HepG2 (cell line): ENCODE data around the gene CAPN9. TPM values are rescaled to one million over a fixed set of nuclear protein-coding genes. Genes with fewer than 3 reads are reported as not detected.

Experiments used
- HBP1 ChIP-seq: IDR thresholded peaks from 2 replicates; pipeline ENCODE4 v1.6.1; 2016; ENCODE audit warnings: low read depth, control low read depth
- HOXA3 ChIP-seq: sonication (generic); formaldehyde crosslinking; IDR thresholded peaks from 2 replicates; pipeline ENCODE4 v1.5.0; 2020; ENCODE audit warnings: missing genetic modification reagents
- MED1 ChIP-seq: sonication (generic); formaldehyde crosslinking; IDR thresholded peaks from 2 replicates; pipeline ENCODE4 v1.4.0; 2020; ENCODE audit warnings: missing genetic modification reagents
- MEIS2 ChIP-seq: sonication (generic); formaldehyde crosslinking; IDR thresholded peaks from 2 replicates; pipeline ENCODE4 v1.9.0; 2021; ENCODE audit warnings: mild to moderate bottlenecking, missing genetic modification reagents
- MTF2 ChIP-seq: sonication (generic); formaldehyde crosslinking; IDR thresholded peaks from 2 replicates; pipeline ENCODE4 v1.5.0; 2020; ENCODE audit warnings: missing genetic modification reagents, borderline replicate concordance
- PTBP1 ChIP-seq: fragments of 200-400 bp; formaldehyde crosslinking; IDR thresholded peaks from 2 replicates; pipeline ENCODE4 v1.6.1; 2018; ENCODE audit warnings: low read length, low read depth; ENCODE audit not compliant: poor library complexity, severe bottlenecking
- TBL1XR1 ChIP-seq: fragments of 150-350 bp; IDR thresholded peaks from 2 replicates; pipeline ENCODE4 v1.6.1; 2014; ENCODE audit warnings: borderline replicate concordance, low read length; ENCODE audit not compliant: partially characterized antibody
- ZFP36L1 ChIP-seq: sonication (generic); formaldehyde crosslinking; IDR thresholded peaks from 2 replicates; pipeline ENCODE4 v1.8.0; 2022; ENCODE audit warnings: mild to moderate bottlenecking, missing genetic modification reagents, moderate library complexity
- ZFP90 ChIP-seq: sonication (generic); formaldehyde crosslinking; IDR thresholded peaks from 2 replicates; pipeline ENCODE4 v1.8.0; 2022; ENCODE audit warnings: missing genetic modification reagents, mild to moderate bottlenecking, inconsistent platforms, borderline replicate concordance
- ZNF264 ChIP-seq: sonication (generic); formaldehyde crosslinking; IDR thresholded peaks from 2 replicates; pipeline ENCODE4 v1.4.0; 2020; ENCODE audit warnings: missing genetic modification reagents
- ZNF501 ChIP-seq: sonication (generic); formaldehyde crosslinking; IDR thresholded peaks from 2 replicates; pipeline ENCODE4 v1.5.1; 2020; ENCODE audit warnings: mild to moderate bottlenecking, moderate library complexity, missing genetic modification reagents
- ZNF503 ChIP-seq: sonication (generic); formaldehyde crosslinking; IDR thresholded peaks from 2 replicates; pipeline ENCODE4 v1.4.0; 2020; ENCODE audit warnings: missing genetic modification reagents
- ZNF605 ChIP-seq: sonication (generic); formaldehyde crosslinking; IDR thresholded peaks from 2 replicates; pipeline ENCODE4 v1.8.0; 2022; ENCODE audit warnings: mild to moderate bottlenecking, missing genetic modification reagents
- polyA plus RNA-seq, 8 experiments: library from polyadenylated mRNA; depleted of rRNA in 3 of 8; stranded (reverse) in 7 of 8; unstranded in 1 of 8; fragments of >200 nt; fragmentation: Illumina TruSeq in 4 of 8; extraction: Trizol in 4 of 8; gene quantifications; 2 replicates each; pipeline versions ENCODE4 v1.2.1 to v1.2.3, GENCODE V29; 2011 to 2016; ENCODE audit warnings: low read depth in 4 of 8, missing spikeins in 1 of 8, mixed read lengths in 1 of 8; ENCODE audit not compliant: insufficient read depth in 1 of 8
- total RNA-seq, 5 experiments: library from RNA; depleted of rRNA; stranded (reverse); fragments of >200 nt; fragmentation: Illumina TruSeq; extraction: Trizol; gene quantifications; 2 replicates each; pipeline ENCODE4 v1.2.3, GENCODE V29; 2016; ENCODE audit warnings: low read depth in 1 of 5

Gene CAPN9
- total and polyA plus RNA-seq, 2 of the 13 experiments (the other 11 are each of a cell fraction or from before 2014, with no cell fraction given): 0.04 to 0.31 TPM

- TF ChIP-seq ZNF503 (no peak), ZNF264 (CRISPR knock-in tag) (no peak), HOXA3 (CRISPR knock-in tag) (peak; percentile 2; the same call in 1 of the 2 replicates), ZNF501 (CRISPR knock-in tag) (0 out of 2 replicates have a peak, but pooled peaks have one; percentile 21), MEIS2 (no peak), MTF2 (CRISPR knock-in tag) (no peak), ZFP36L1 (CRISPR knock-in tag) (no peak), ZFP90 (no peak), HBP1 (CRISPR knock-in tag) (0 out of 2 replicates have a peak, but pooled peaks have one; percentile 5), TBL1XR1 (no peak), PTBP1 (no peak), ZNF605 (CRISPR knock-in tag) (0 out of 2 replicates have a peak, but pooled peaks have one; percentile 14), MED1 (CRISPR knock-in tag) (0 out of 2 replicates have a peak, but pooled peaks have one; percentile 11)
These were observed 40.1 kb upstream of the CAPN9 start (continued) for GRCh38 chr1:230706887-230707731.
